GM12878 (cell line): Measurements from ENCODE around the gene GGTA1.

Source experiments
- CTCF ChIP-seq, 3 experiments: IDR thresholded peaks in 2 of 3; conservative IDR thresholded peaks in 1 of 3; 2 replicates each; pipeline ENCODE4 v1.5.1; 2011; ENCODE audit warnings: low read depth in 3 of 3, low read length in 3 of 3, mild to moderate bottlenecking in 3 of 3, control low read depth in 2 of 3, moderate library complexity in 2 of 3, inconsistent platforms in 1 of 3, mixed read lengths in 1 of 3; ENCODE audit not compliant: control insufficient read depth in 2 of 3, insufficient read depth in 1 of 3; ENCODE audit errors: extremely low read depth in 1 of 3
- FOS ChIP-seq: IDR thresholded peaks from 3 replicates; pipeline ENCODE4 v1.6.1; 2011; ENCODE audit warnings: borderline replicate concordance; ENCODE audit not compliant: insufficient read length; ENCODE audit errors: extremely low read depth
- POLR2A ChIP-seq: IDR thresholded peaks from 2 replicates; pipeline ENCODE4 v1.6.1; 2011; ENCODE audit warnings: low read depth, mild to moderate bottlenecking, low read length

GRCh38 chr9:121437891-121438290, 61.8 kb downstream of the GGTA1 start:
- no peak for TF ChIP-seq CTCF (IDR thresholded peaks at IDR 0.05 in 2 of 3, conservative IDR thresholded peaks at IDR 0.05 in 1 of 3; ENCODE audit: control insufficient read depth in 2 of 3, extremely low read depth in 1 of 3, insufficient read depth in 1 of 3, low read depth in 3 of 3, low read length in 3 of 3)
- no peak for TF ChIP-seq FOS
- no peak for TF ChIP-seq POLR2A
